ENCODE results near the gene ZBTB47. TPM values are rescaled to one million over a fixed set of nuclear protein-coding genes. Genes with fewer than 3 reads are reported as not detected.

The ZBTB47 gene
- total RNA-seq, 2 experiments from 2014 or later: 0.55 to 1.0 TPM

GRCh38 chr3:42707620-42708355 lies 54.3 kb downstream of the ZBTB47 start:
- DNase-seq: no peak
- H3K4me1 Mint-ChIP-seq (ENCODE audit: low read depth): no peaks in the 10 kb centered on the region
- no peak overlapping the region for H3K27ac Mint-ChIP-seq
- H3K4me3 Mint-ChIP-seq: no peak overlapping the region
- no peaks in the 10 kb centered on the region for H3K36me3 Mint-ChIP-seq (ENCODE audit: low read depth)
- no peaks in the 10 kb centered on the region for H3K27me3 Mint-ChIP-seq (ENCODE audit: low read depth)
- CTCF ChIA-PET: interaction anchor here (2.2 kb wide), 1 partner anchor 72 kb away, joined by 4 read pairs; no protein-coding TSS in a partner anchor
- no peaks in the 10 kb centered on the region for H3K9me3 Mint-ChIP-seq
- intact Hi-C loops (cut with micrococcal nuclease): no loop called here

GRCh38 chr3:42708611-42709151 lies 55.2 kb downstream of the ZBTB47 start:
- Mint-ChIP-seq H3K36me3 (ENCODE audit: low read depth) (no peaks in the 10 kb centered on the region), H3K9me3 (no peaks in the 10 kb centered on the region), H3K4me1 (ENCODE audit: low read depth) (no peaks in the 10 kb centered on the region), H3K27me3 (ENCODE audit: low read depth) (no peaks in the 10 kb centered on the region), H3K4me3 (no peak overlapping the region), H3K27ac (no peak overlapping the region)
- CTCF ChIA-PET: interaction anchor here (2.2 kb wide), 1 partner anchor 71 kb away, joined by 4 read pairs; no protein-coding TSS in a partner anchor
- no peak for DNase-seq
- intact Hi-C loops (cut with micrococcal nuclease): no loop called here

GRCh38 chr3:42709621-42710020 lies 56.1 kb downstream of the ZBTB47 start:
- no peak for DNase-seq
- intact Hi-C loops (cut with micrococcal nuclease): no loop called here
- Mint-ChIP-seq H3K27me3 (ENCODE audit: low read depth) (no peaks in the 10 kb centered on the region), H3K9me3 (no peaks in the 10 kb centered on the region), H3K4me1 (ENCODE audit: low read depth) (no peaks in the 10 kb centered on the region), H3K27ac (no peak overlapping the region), H3K4me3 (no peak overlapping the region), H3K36me3 (ENCODE audit: low read depth) (no peaks in the 10 kb centered on the region)
- CTCF ChIA-PET: no interaction called here

- no peaks in the 10 kb centered on the region for H3K27me3 Mint-ChIP-seq (ENCODE audit: low read depth)
- H3K4me1 Mint-ChIP-seq (ENCODE audit: low read depth): no peaks in the 10 kb centered on the region
- no peaks in the 10 kb centered on the region for H3K9me3 Mint-ChIP-seq
- no peaks in the 10 kb centered on the region for H3K36me3 Mint-ChIP-seq (ENCODE audit: low read depth)
- CTCF ChIA-PET: no interaction called here
- no peak overlapping the region for H3K27ac Mint-ChIP-seq
- intact Hi-C loops (cut with micrococcal nuclease): no loop called here
- DNase-seq: no peak
- H3K4me3 Mint-ChIP-seq: no peak overlapping the region
These were observed 57.0 kb downstream of the ZBTB47 start for GRCh38 chr3:42710323-42711021.

- Mint-ChIP-seq H3K27me3 (ENCODE audit: low read depth) (no peaks in the 10 kb centered on the region), H3K36me3 (ENCODE audit: low read depth) (no peaks in the 10 kb centered on the region), H3K4me3 (no peak overlapping the region), H3K4me1 (ENCODE audit: low read depth) (no peaks in the 10 kb centered on the region), H3K9me3 (no peaks in the 10 kb centered on the region), H3K27ac (no peak overlapping the region)
- intact Hi-C loops (cut with micrococcal nuclease): no loop called here
- no peak for DNase-seq
- CTCF ChIA-PET: no interaction called here
These were observed 58.2 kb downstream of the ZBTB47 start for GRCh38 chr3:42711491-42712343.

- H3K4me1 Mint-ChIP-seq (ENCODE audit: low read depth): no peaks in the 10 kb centered on the region
- intact Hi-C loops (cut with micrococcal nuclease): no loop called here
- no peaks in the 10 kb centered on the region for H3K27me3 Mint-ChIP-seq (ENCODE audit: low read depth)
- CTCF ChIA-PET: no interaction called here
- H3K27ac Mint-ChIP-seq: no peak overlapping the region
- no peak overlapping the region for H3K4me3 Mint-ChIP-seq
- DNase-seq: no peak
- H3K9me3 Mint-ChIP-seq: no peaks in the 10 kb centered on the region
- H3K36me3 Mint-ChIP-seq (ENCODE audit: low read depth): no peaks in the 10 kb centered on the region
These were observed 58.8 kb downstream of the ZBTB47 start for GRCh38 chr3:42712344-42712648.

GRCh38 chr3:42712688-42713372 lies 59.3 kb downstream of the ZBTB47 start:
- intact Hi-C loops (cut with micrococcal nuclease): no loop called here
- H3K9me3 Mint-ChIP-seq: no peaks in the 10 kb centered on the region
- CTCF ChIA-PET: interaction anchor here (2.0 kb wide), 1 partner anchor 23 kb away, joined by 4 read pairs; no protein-coding TSS in a partner anchor
- no peak for DNase-seq
- H3K36me3 Mint-ChIP-seq (ENCODE audit: low read depth): no peaks in the 10 kb centered on the region
- no peak overlapping the region for H3K27ac Mint-ChIP-seq
- no peaks in the 10 kb centered on the region for H3K27me3 Mint-ChIP-seq (ENCODE audit: low read depth)
- H3K4me1 Mint-ChIP-seq (ENCODE audit: low read depth): no peaks in the 10 kb centered on the region
- no peak overlapping the region for H3K4me3 Mint-ChIP-seq

- Mint-ChIP-seq H3K4me3 (no peak overlapping the region), H3K27ac (no peak overlapping the region), H3K9me3 (no peaks in the 10 kb centered on the region), H3K36me3 (ENCODE audit: low read depth) (no peaks in the 10 kb centered on the region), H3K4me1 (ENCODE audit: low read depth) (no peaks in the 10 kb centered on the region), H3K27me3 (ENCODE audit: low read depth) (no peaks in the 10 kb centered on the region)
- DNase-seq: no peak
- CTCF ChIA-PET: interaction anchor here (2.0 kb wide), 1 partner anchor 24 kb away, joined by 4 read pairs; no protein-coding TSS in a partner anchor
- intact Hi-C loops (cut with micrococcal nuclease): no loop called here
These were observed 60.2 kb downstream of the ZBTB47 start for GRCh38 chr3:42713747-42714146.

- intact Hi-C loops (cut with micrococcal nuclease): no loop called here
- H3K9me3 Mint-ChIP-seq: no peaks in the 10 kb centered on the region
- no peaks in the 10 kb centered on the region for H3K27me3 Mint-ChIP-seq (ENCODE audit: low read depth)
- no peak overlapping the region for H3K4me3 Mint-ChIP-seq
- no peak for DNase-seq
- CTCF ChIA-PET: interaction anchor here (2.0 kb wide), 1 partner anchor 25 kb away, joined by 4 read pairs; no protein-coding TSS in a partner anchor
- H3K27ac Mint-ChIP-seq: no peak overlapping the region
- H3K4me1 Mint-ChIP-seq (ENCODE audit: low read depth): no peaks in the 10 kb centered on the region
- H3K36me3 Mint-ChIP-seq (ENCODE audit: low read depth): no peaks in the 10 kb centered on the region
These were observed 60.8 kb downstream of the ZBTB47 start for GRCh38 chr3:42714171-42714852.

All from activated naive CD4-positive, alpha-beta T cell treated with anti-CD3 and anti-CD28 coated beads for 36 hours (primary cell).